Measurements from ENCODE around the gene HRAS.

GRCh38 chr11:532527-532985 is 2.8 kb downstream of the HRAS start:
- TF ChIP-seq POLR2A (IDR thresholded peaks at IDR 0.05), result no peak
- no peak for TF ChIP-seq CTCF (IDR thresholded peaks at IDR 0.05)
- no peak for TF ChIP-seq EP300 (IDR thresholded peaks at IDR 0.05)
- no peak for TF ChIP-seq POLR2AphosphoS5 (IDR thresholded peaks at IDR 0.05)
